Activated CD4-positive, alpha-beta T cell treated with anti-CD3 and anti-CD28 coated beads, Interleukin-2, amount 50 U/mL, for 48 hours (primary cell): ENCODE data around the gene ZNF277.
"Not testable (repeated sequence)": the region's sequence is repeated elsewhere in the genome, so short reads cannot be mapped to it uniquely, and the experiment has no call there.

Experiments used
- DNase-seq, 2 experiments: peaks; one replicate each; pipeline ENCODE4 v3.0.0-alpha.2; 2020

The ZNF277 gene

GRCh38 chr7:112212571-112212970 is 6.1 kb downstream of the ZNF277 start:
- DNase-seq = no peak

GRCh38 chr7:112213735-112214134 is 7.2 kb downstream of the ZNF277 start:
- DNase-seq = no peak

GRCh38 chr7:112214268-112214667 is 7.8 kb downstream of the ZNF277 start:
- DNase-seq = no peak

- DNase-seq = no peak
These were observed 8.4 kb downstream of the ZNF277 start for GRCh38 chr7:112214883-112215282.

GRCh38 chr7:112215787-112216186 is 9.3 kb downstream of the ZNF277 start:
- DNase-seq = no peak

- no peak for DNase-seq
These were observed 14.5 kb downstream of the ZNF277 start for GRCh38 chr7:112220877-112221434.

- DNase-seq = no peak
These were observed 16.8 kb downstream of the ZNF277 start for GRCh38 chr7:112223310-112223709.

- no peak for DNase-seq
These were observed 17.7 kb downstream of the ZNF277 start for GRCh38 chr7:112224186-112224585.

- no peak for DNase-seq
These were observed 18.5 kb downstream of the ZNF277 start for GRCh38 chr7:112225006-112225405.

- DNase-seq = no peak
These were observed 20.3 kb downstream of the ZNF277 start for GRCh38 chr7:112226701-112227276.

GRCh38 chr7:112228632-112229031 is 22.1 kb downstream of the ZNF277 start:
- no peak for DNase-seq

- no peak for DNase-seq
These were observed 25.9 kb downstream of the ZNF277 start for GRCh38 chr7:112232212-112232978.

GRCh38 chr7:112233048-112233697 is 26.7 kb downstream of the ZNF277 start:
- no peak for DNase-seq

GRCh38 chr7:112234147-112234546 is 27.7 kb downstream of the ZNF277 start:
- DNase-seq = no peak

- no peak for DNase-seq
These were observed 30.1 kb downstream of the ZNF277 start for GRCh38 chr7:112236597-112236996.

- DNase-seq = no peak
These were observed 31.8 kb downstream of the ZNF277 start for GRCh38 chr7:112238330-112238729.

GRCh38 chr7:112238852-112239610 is 32.5 kb downstream of the ZNF277 start:
- DNase-seq = no peak

- no peak for DNase-seq
These were observed 42.1 kb downstream of the ZNF277 start for GRCh38 chr7:112248598-112248997.

- DNase-seq = not testable (repeated sequence)
These were observed 43.5 kb downstream of the ZNF277 start for GRCh38 chr7:112249967-112250366.

- no peak for DNase-seq
These were observed 45.6 kb downstream of the ZNF277 start for GRCh38 chr7:112252141-112252540.

GRCh38 chr7:112252691-112253090 is 46.2 kb downstream of the ZNF277 start:
- no peak for DNase-seq

GRCh38 chr7:112254156-112254555 is 47.7 kb downstream of the ZNF277 start:
- DNase-seq = no peak
